Gastrocnemius medialis (tissue), 4 donors: ENCODE results near the gene KDELR3.

ENCODE experiments used
- CTCF ChIP-seq, 5 experiments: fragments of 450-650 bp in 3 of 5; fragments of 200-600 bp in 2 of 5; sonication (generic) in 2 of 5; IDR thresholded peaks in 4 of 5; conservative IDR thresholded peaks in 1 of 5; 1 replicate in 4 of 5; 2 replicates in 1 of 5; pipeline ENCODE4 v1.5.1; 2016 to 2019; ENCODE audit warnings: antibody characterized with exemption in 5 of 5, mild to moderate bottlenecking in 3 of 5, moderate library complexity in 3 of 5
- POLR2A ChIP-seq, 2 donors: fragments of 450-650 bp; IDR thresholded peaks; one replicate each; pipeline ENCODE4 v1.6.1; 2017; ENCODE audit warnings: antibody characterized with exemption in 2 of 2, mild to moderate bottlenecking in 2 of 2, moderate library complexity in 2 of 2

- no peak for TF ChIP-seq POLR2A (IDR thresholded peaks at IDR 0.05)
- TF ChIP-seq CTCF (IDR thresholded peaks at IDR 0.05 in 4 of 5, conservative IDR thresholded peaks at IDR 0.05 in 1 of 5), result no peak
Measured at GRCh38 chr22:38504731-38505540, 37.0 kb downstream of the KDELR3 start.
